ENCODE measurements around the gene NBAS. TPM values are rescaled to one million over a fixed set of nuclear protein-coding genes. Genes with fewer than 3 reads are reported as not detected.

NBAS gene
- total and polyA plus RNA-seq, 9 of the 15 experiments (the other 6 are each of a cell fraction or from before 2014, with no cell fraction given), result 15.3 to 94.4 (median 69.9) TPM

DNA sequence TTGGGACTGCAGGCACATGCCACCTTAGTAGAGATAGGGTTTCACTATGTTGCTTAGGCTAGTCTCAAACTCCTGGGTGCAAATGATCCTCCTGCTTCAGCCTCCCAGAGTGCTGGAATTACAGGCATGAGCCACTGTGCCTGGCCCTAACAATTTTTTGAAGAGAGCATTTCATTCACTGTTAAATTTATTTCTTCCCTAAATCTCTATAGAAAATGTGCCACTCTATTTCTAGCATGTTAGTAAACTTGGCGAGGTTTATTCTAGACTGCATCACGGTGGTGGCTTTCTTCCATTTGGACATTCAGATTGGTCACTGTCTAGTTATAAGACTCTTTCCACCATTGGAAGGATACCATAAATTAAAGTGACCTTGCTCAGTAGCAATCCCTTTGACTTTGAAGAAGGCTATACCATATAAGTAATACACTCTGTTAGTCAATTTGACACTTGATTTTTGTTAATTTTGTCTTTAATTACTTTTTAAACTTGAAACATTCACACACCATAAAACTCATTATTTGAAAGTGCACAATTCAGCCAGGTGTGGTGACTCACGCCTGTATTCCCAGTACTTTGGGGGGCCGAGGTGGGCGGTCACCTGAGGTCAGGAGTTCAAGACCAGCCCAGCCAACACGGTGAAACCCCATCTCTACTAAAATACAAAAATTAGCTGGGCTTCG lies 46.7 kb upstream of the NBAS start (continued):
- no peak for TF ChIP-seq SIRT6 (IDR thresholded peaks at IDR 0.05; ENCODE audit: low read depth, low read length)
- TF ChIP-seq ZNF77 (CRISPR knock-in tag; IDR thresholded peaks at IDR 0.05), result no peak

DNA sequence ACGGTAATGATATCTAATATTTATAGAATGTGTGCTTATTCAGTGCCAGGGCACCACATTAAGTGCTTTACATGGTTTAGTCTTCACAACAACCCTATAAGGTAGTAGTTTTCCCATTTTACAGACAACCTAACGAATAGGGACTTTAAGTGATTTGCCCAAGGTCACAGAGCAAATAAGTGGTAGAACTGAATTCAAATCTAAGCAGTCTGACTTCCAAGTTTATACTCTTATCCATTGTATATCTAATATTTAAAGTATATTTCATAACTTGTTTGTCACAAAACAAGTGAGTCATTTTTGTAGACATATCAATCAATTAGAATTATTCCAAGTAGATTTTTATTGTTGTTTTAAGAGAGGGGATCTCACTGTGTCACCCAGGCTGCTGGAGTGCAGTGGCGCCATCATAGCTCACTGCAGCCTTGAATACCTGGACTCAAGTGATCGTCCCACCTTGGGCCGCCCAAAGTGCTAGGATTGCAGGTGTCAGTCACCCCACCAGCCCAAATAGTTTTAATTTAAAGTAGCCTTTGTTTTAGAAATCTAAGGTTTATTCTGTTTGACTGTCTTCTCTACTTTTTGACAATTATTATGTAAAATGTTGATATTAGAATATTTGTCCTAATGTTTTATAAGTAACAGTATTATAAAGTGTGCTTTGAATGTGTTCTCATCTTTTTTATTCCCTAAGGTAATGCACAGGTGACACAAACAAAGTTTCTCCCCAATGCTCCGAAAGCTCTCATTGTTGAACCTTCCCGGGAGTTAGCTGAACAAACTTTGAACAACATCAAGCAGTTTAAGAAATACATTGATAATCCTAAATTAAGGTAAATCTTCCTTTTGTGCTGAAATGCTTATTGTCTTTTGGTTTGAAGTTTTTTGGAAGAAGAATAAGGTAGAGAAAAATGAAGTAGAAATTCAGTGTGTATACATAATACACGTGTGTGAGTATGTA lies 45.6 kb upstream of the NBAS start:
- no peak overlapping the region for H3K4me2 ChIP-seq (ENCODE audit: insufficient read depth, low read length)
- CTCF ChIA-PET (ENCODE audit: low intra/inter-chr PET ratio), result no interaction called here
- H4K20me1 ChIP-seq (replicated peaks; ENCODE audit: control insufficient read depth, insufficient read depth, low read length), result no peaks in the 10 kb centered on the region
- no peaks in the 10 kb centered on the region for H3K27me3 ChIP-seq (ENCODE audit: control insufficient read depth in 2 of 2, insufficient read depth in 2 of 2, low read length in 2 of 2)
- in situ Hi-C loops (cut with MboI), result no loop called here
- TF ChIP-seq ZNF589 (CRISPR knock-in tag; IDR thresholded peaks at IDR 0.05; ENCODE audit: low read depth) (no peak), ZNF586 (CRISPR knock-in tag; conservative IDR thresholded peaks at IDR 0.05) (no peak), ZNF175 (CRISPR knock-in tag; IDR thresholded peaks at IDR 0.05; ENCODE audit: low read depth) (no peak), PRMT5 (CRISPR knock-in tag; IDR thresholded peaks at IDR 0.05) (no peak)
- BruUV-seq (replicated peaks), result no TSS peak
- no peaks in the 10 kb centered on the region for H3K4me1 ChIP-seq (replicated peaks in 1 of 2; ENCODE audit: control insufficient read depth in 2 of 2, insufficient read depth in 2 of 2, low read length in 2 of 2)
- H3K27ac ChIP-seq (ENCODE audit: extremely low read depth, low read depth, low read length), result no peak overlapping the region
- H2AFZ ChIP-seq (ENCODE audit: low read depth, low read length), result no peak overlapping the region
- WGBS (ENCODE audit: insufficient coverage, low coverage, missing lambda C conversion rate), result 89% methylated on average over 8 of the region's 8 CpGs
- no peak overlapping the region for H3K9ac ChIP-seq (ENCODE audit: insufficient read depth in 1 of 2, low read depth in 2 of 2, low read length in 2 of 2)
- no peaks in the 10 kb centered on the region for H3K9me3 ChIP-seq (replicated peaks; ENCODE audit: control insufficient read depth, insufficient read depth, low read depth, low read length)
- H3K36me3 ChIP-seq (ENCODE audit: control insufficient read depth, insufficient read depth, low read length), result peaks cover 89% of the 10 kb centered on the region
- intact Hi-C loops (cut with micrococcal nuclease), result no loop called here
- H3K9me1 ChIP-seq (ENCODE audit: control insufficient read depth, insufficient read depth, low read length), result no peaks in the 10 kb centered on the region
- ATAC-seq, result no peak
- H3K4me3 ChIP-seq, result no peak overlapping the region
- no peak for DNase-seq (ENCODE audit: extremely low read depth in 1 of 4, low spot score in 3 of 4)
- POLR2A ChIA-PET, result no interaction called here
- FAIRE-seq, result no peak
- no peaks in the 10 kb centered on the region; the same call in 2 of the 3 replicates for H3K79me2 ChIP-seq (ENCODE audit: control insufficient read depth, insufficient read depth, low read length)

Data from K562 (cell line).